Parathyroid adenoma (tissue), 2 donors: ENCODE measurements around the gene LHPP.

Source experiments
- H2AFZ ChIP-seq: fragments of 300-600 bp; sonication (generic); one replicate; pipeline ENCODE4 v1.7.0; 2017; ENCODE audit warnings: antibody characterized with exemption, mild to moderate bottlenecking
- H3K27ac ChIP-seq: fragments of 300-600 bp; sonication (generic); one replicate; pipeline ENCODE4 v1.7.0; 2017
- H3K27me3 ChIP-seq: fragments of 300-600 bp; sonication (generic); one replicate; pipeline ENCODE4 v1.7.0; 2017; ENCODE audit warnings: low read length; ENCODE audit not compliant: control insufficient read depth, insufficient read depth
- H3K36me3 ChIP-seq: fragments of 300-600 bp; sonication (generic); one replicate; pipeline ENCODE4 v1.7.0; 2017; ENCODE audit warnings: low read length; ENCODE audit not compliant: control insufficient read depth, insufficient read depth
- H3K4me1 ChIP-seq: fragments of 300-600 bp; sonication (generic); one replicate; pipeline ENCODE4 v1.7.0; 2017; ENCODE audit warnings: control low read depth
- H3K4me2 ChIP-seq: fragments of 300-600 bp; sonication (generic); one replicate; pipeline ENCODE4 v1.7.0; 2017; ENCODE audit warnings: low read length
- H3K4me3 ChIP-seq: fragments of 300-600 bp; sonication (generic); one replicate; pipeline ENCODE4 v1.7.0; 2017; ENCODE audit warnings: low read depth, low read length
- H3K79me2 ChIP-seq: fragments of 300-600 bp; sonication (generic); one replicate; pipeline ENCODE4 v1.7.0; 2017; ENCODE audit warnings: control low read depth
- H3K9ac ChIP-seq: fragments of 300-600 bp; sonication (generic); one replicate; pipeline ENCODE4 v1.7.0; 2017; ENCODE audit warnings: mild to moderate bottlenecking
- H3K9me3 ChIP-seq: fragments of 300-600 bp; sonication (generic); one replicate; pipeline ENCODE4 v1.7.0; 2017; ENCODE audit warnings: low read length; ENCODE audit not compliant: control insufficient read depth
- CTCF ChIP-seq: fragments of 300-600 bp; sonication (generic); IDR thresholded peaks from one replicate; pipeline ENCODE4 v1.7.0; 2017; ENCODE audit warnings: antibody characterized with exemption, mild to moderate bottlenecking
- donor health status: primary hyperparathyroidism.

The LHPP gene

GRCh38 chr10:124495725-124496124, 34.1 kb downstream of the LHPP start:
- Histone ChIP-seq H3K79me2 (no peaks in the 10 kb centered on the region), H3K36me3 (no peaks in the 10 kb centered on the region), H3K4me1 (no peaks in the 10 kb centered on the region), H3K27ac (no peak overlapping the region), H3K9ac (no peak overlapping the region), H3K4me2 (no peak overlapping the region), H2AFZ (no peak overlapping the region), H3K4me3 (no peak overlapping the region), H3K9me3 (no peaks in the 10 kb centered on the region), H3K27me3 (no peaks in the 10 kb centered on the region)
- TF ChIP-seq CTCF, result no peak

GRCh38 chr10:124496150-124496549, 34.5 kb downstream of the LHPP start:
- H2AFZ ChIP-seq, result no peak overlapping the region
- H3K9me3 ChIP-seq, result no peaks in the 10 kb centered on the region
- no peak overlapping the region for H3K4me2 ChIP-seq
- H3K27ac ChIP-seq, result no peak overlapping the region
- no peaks in the 10 kb centered on the region for H3K4me1 ChIP-seq
- H3K9ac ChIP-seq, result no peak overlapping the region
- no peaks in the 10 kb centered on the region for H3K27me3 ChIP-seq
- H3K79me2 ChIP-seq, result no peaks in the 10 kb centered on the region
- no peaks in the 10 kb centered on the region for H3K36me3 ChIP-seq
- no peak overlapping the region for H3K4me3 ChIP-seq
- no peak for TF ChIP-seq CTCF

- H2AFZ ChIP-seq, result no peak overlapping the region
- no peaks in the 10 kb centered on the region for H3K27me3 ChIP-seq
- no peak overlapping the region for H3K27ac ChIP-seq
- no peaks in the 10 kb centered on the region for H3K36me3 ChIP-seq
- TF ChIP-seq CTCF, result no peak
- H3K4me1 ChIP-seq, result no peaks in the 10 kb centered on the region
- H3K4me2 ChIP-seq, result no peak overlapping the region
- H3K9ac ChIP-seq, result no peak overlapping the region
- H3K9me3 ChIP-seq, result no peaks in the 10 kb centered on the region
- H3K4me3 ChIP-seq, result no peak overlapping the region
- H3K79me2 ChIP-seq, result no peaks in the 10 kb centered on the region
These were observed 35.0 kb downstream of the LHPP start for GRCh38 chr10:124496620-124497019.

- Histone ChIP-seq H3K79me2 (no peaks in the 10 kb centered on the region), H3K9ac (no peak overlapping the region), H3K27ac (no peak overlapping the region), H3K9me3 (no peaks in the 10 kb centered on the region), H3K4me1 (no peaks in the 10 kb centered on the region), H3K4me2 (no peak overlapping the region), H3K4me3 (no peak overlapping the region), H3K27me3 (no peaks in the 10 kb centered on the region), H3K36me3 (no peaks in the 10 kb centered on the region), H2AFZ (no peak overlapping the region)
- TF ChIP-seq CTCF, result no peak
These were observed 35.7 kb downstream of the LHPP start for GRCh38 chr10:124497196-124497881.

GRCh38 chr10:124498056-124498455, 36.4 kb downstream of the LHPP start:
- no peak overlapping the region for H3K9ac ChIP-seq
- no peak overlapping the region for H2AFZ ChIP-seq
- H3K4me3 ChIP-seq, result no peak overlapping the region
- no peak for TF ChIP-seq CTCF
- H3K27ac ChIP-seq, result no peak overlapping the region
- H3K79me2 ChIP-seq, result no peaks in the 10 kb centered on the region
- no peaks in the 10 kb centered on the region for H3K27me3 ChIP-seq
- no peaks in the 10 kb centered on the region for H3K36me3 ChIP-seq
- H3K4me2 ChIP-seq, result no peak overlapping the region
- no peaks in the 10 kb centered on the region for H3K9me3 ChIP-seq
- no peaks in the 10 kb centered on the region for H3K4me1 ChIP-seq
